HG03280 (cell line): Measurements from ENCODE around the gene C3orf18.
"Not testable (repeated sequence)": the region's sequence is repeated elsewhere in the genome, so short reads cannot be mapped to it uniquely, and the experiment has no call there.

Experiments used
- ATAC-seq: cut with Tn5 transposase; IDR thresholded peaks from one replicate; pipeline ENCODE4 v1.9.1; 2021; ENCODE audit warnings: mild to moderate bottlenecking, moderate library complexity; ENCODE audit not compliant: unreplicated experiment

The C3orf18 gene

DNA sequence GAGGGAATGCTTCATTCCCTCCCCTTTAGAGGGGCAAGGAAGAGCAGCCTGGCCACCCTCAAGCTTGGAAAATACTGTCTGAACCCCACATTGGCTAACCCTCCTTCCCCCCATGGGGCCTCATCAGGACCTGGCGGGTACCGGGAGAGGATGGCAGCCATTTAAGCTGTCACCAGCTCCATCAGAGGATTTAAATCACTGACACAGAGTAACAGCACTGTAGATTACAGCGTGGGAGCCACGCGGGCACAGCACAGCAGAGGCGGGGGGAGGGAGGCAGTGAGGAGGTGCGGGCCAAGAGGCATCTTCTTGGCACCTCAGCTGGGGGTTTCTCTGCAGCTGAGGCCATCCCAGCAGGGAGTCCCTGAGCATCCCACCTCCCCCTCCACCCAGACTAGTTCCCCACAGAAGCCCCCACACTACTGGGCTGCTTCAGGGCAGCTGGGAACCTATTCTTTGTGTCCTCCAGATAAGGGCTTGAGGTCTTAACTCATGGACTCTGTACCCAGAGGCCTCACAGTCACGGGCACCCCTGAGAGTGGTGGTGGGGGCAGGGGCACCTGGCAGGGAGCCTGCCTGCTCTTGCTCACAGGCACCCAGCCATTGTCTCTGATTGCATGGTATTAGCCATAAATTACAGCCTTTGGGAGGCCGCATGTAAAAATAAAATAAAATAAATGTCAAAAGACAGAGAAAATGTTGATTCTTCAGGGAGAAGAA lies 42.2 kb downstream of the C3orf18 start:
- no peak for ATAC-seq

GRCh38 chr3:50524746-50525145 lies 42.8 kb downstream of the C3orf18 start:
- ATAC-seq = no peak

GRCh38 chr3:50523279-50523811 lies 44.2 kb downstream of the C3orf18 start:
- ATAC-seq = no peak

DNA sequence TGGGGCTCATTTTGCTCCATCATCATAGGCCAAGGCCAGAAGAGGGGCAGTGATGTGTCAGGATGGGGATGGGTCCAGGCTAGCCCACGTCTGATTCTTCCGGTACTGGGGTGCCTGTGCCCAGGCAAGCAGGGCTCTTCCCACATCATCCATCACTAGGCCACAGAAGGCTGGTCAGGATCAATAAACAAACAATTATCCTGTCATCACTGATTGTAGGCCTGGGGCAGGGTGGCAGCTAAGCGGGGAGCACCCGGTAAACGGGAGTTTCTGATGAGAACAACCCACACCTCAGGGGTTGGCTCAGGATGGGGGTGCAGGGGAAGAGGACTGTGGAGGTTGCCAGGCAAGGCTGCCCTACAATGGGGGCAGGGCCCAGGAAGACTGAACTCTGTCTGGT lies 46.0 kb downstream of the C3orf18 start:
- no peak for ATAC-seq

DNA sequence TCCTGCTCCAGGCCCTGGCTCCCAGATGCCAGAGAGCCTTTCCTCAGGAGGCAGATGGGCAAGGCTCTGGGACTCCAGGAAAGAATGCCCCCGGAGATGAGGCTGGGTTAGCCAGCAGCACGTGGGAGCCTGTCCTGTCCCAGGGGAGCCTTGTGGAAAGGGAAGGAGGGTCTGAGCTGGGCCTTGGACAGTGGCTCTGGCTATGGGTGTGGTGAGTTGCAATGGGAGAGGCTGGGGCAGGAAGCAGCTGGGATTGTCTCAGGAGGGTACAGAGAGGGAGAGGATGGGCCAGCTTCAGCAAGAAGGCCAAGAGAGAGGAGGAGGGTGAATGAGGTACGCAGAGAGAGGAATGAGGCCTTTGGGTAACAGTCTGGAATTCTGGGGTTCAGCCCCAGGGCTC lies 46.7 kb downstream of the C3orf18 start:
- no peak for ATAC-seq

- no peak for ATAC-seq
Measured at GRCh38 chr3:50519471-50520089, 48.0 kb downstream of the C3orf18 start.

DNA sequence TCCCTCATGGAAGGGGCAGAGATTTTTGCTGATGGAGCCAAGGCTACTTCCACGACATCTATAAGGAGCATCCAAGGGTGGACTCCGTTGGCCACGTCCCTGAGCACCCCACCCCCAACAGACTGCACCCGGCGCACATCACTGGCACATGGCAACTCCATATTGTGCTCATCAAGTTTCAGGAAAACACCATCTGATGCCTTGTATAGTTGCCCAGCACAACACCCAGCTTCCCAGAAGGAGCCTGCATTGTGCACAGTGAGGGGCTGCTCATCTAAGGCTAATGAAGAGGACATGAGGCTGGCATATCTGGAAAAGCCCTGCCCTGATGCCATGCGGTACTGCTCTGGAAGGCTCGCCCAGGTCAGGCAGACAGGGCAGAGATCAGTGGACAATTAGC lies 49.1 kb downstream of the C3orf18 start:
- no peak for ATAC-seq

DNA sequence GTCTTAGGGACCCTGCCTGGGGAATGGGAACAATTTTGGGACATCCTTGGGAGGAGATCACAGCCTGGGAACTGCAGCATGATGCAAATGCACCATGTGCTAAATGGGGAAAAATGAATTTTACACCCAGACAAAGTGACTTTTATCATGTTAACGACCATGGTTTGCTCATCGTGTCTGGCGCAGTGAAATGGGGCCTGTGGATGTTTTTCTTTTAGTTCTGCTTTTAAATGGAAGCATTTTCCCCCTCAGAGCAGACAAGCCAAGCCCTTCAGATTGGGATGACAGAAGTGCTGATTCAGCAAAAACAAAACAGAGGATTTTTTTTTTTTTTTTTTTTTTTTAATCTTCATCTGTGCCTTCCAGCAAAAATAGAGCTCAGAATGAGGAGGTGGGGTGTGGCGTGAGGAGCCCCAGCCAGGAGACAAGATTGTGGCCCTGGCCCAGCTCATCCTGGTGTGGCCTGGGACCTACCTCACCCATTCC lies 49.8 kb downstream of the C3orf18 start:
- ATAC-seq = no peak

DNA sequence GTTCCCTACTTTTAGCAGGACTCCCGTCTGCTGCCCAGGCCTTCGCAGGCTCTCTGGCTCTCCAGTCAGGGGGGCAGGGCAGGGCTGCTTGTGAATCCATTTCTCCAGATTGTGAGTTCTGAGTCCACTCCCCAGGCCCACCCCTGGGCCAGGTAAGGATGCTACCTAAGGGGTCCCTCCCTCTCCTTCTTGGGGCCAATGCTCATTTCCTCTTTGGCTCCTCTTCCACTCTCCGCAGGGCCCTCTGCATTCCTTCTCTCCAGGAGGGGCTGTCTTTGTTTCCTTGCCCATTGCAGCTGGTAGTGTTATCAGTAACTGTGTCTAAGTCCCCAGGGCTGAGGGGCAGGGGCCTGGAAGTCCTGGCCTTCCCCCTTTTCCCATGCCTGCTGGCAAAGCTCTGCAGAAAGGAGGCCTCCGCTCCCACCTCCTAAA lies 51.1 kb downstream of the C3orf18 start:
- no peak for ATAC-seq

- ATAC-seq = no peak
Measured at GRCh38 chr3:50515565-50516439, 51.7 kb downstream of the C3orf18 start.

- not testable (repeated sequence) for ATAC-seq
Measured at GRCh38 chr3:50512908-50513307, 54.6 kb downstream of the C3orf18 start.

DNA sequence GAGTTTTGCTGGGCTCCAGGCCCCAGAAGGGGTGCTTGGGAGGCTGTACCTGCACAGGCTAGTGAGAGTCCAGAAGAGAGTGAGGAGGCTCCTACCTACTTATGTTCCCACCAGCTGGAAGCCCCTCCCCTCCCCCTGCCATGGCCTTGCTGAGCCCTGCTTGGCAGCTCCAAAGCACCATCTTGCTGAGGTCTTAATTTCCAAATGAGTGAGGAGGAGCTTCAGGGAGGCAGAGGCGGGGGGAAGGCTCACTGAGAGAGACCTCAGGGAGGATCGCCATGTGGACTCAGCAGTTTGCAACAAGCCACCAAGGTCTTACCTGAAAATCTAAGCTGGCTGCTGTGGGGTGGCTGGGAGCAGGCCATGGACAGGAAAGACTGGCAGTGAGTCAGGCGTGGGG lies 55.4 kb downstream of the C3orf18 start:
- no peak for ATAC-seq

GRCh38 chr3:50510325-50510724 lies 57.2 kb downstream of the C3orf18 start:
- ATAC-seq = no peak

- ATAC-seq = no peak
Measured at GRCh38 chr3:50509715-50510114, 57.8 kb downstream of the C3orf18 start.

DNA sequence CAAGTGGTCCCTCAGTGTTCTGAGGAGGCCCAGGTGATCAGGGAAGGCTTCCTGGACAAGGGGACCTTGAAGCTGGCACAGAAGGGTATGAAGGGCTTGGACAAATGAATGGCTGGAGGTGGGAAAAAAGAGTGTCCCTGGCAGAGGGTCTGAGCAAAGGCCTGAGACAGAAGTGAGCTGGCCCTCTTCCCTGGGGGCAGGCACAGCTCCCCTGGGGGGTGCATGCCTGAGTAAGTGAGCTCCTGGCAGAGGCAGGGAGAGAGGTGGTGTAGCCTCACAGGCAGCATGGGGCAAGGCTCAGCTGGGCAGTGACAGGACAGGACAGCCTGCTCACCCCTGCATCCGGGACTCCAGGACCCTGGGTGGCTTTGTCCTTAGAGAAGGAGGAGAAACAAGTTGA lies 58.7 kb downstream of the C3orf18 start:
- ATAC-seq = no peak
